D721Med (cell line): ENCODE results near the gene ITPR2.

ENCODE experiments used
- DNase-seq: peaks from one replicate; pipeline ENCODE4 v3.0.0; 2011; ENCODE audit warnings: low spot score; ENCODE audit not compliant: insufficient read length
- FAIRE-seq: peaks from 2 replicates; lab custom pipeline; 2011; peaks lifted over from hg19 to GRCh38; lab: Jason Lieb, UNC
- CTCF ChIP-seq: IDR thresholded peaks from 2 replicates; pipeline ENCODE4 v1.5.1; 2012; ENCODE audit warnings: mild to moderate bottlenecking, control low read depth; ENCODE audit not compliant: insufficient read depth; ENCODE audit errors: missing control alignments

The ITPR2 gene

GRCh38 chr12:26580619-26581018 lies 252.4 kb downstream of the ITPR2 start:
- FAIRE-seq (no peak), DNase-seq (no peak)
- TF ChIP-seq CTCF: no peak

- FAIRE-seq (no peak), DNase-seq (no peak)
- TF ChIP-seq CTCF: no peak
Observed at GRCh38 chr12:26576266-26576665, 256.7 kb downstream of the ITPR2 start.

GRCh38 chr12:26573225-26573909 lies 259.6 kb downstream of the ITPR2 start:
- FAIRE-seq (no peak), DNase-seq (no peak)

GRCh38 chr12:26572137-26572536 lies 260.9 kb downstream of the ITPR2 start:
- FAIRE-seq (no peak), DNase-seq (no peak)
- no peak for TF ChIP-seq CTCF

More at GRCh38 chr12:26573225-26573909, 259.6 kb downstream of the ITPR2 start:
- TF ChIP-seq CTCF: no peak

- FAIRE-seq (no peak), DNase-seq (no peak)
- no peak for TF ChIP-seq CTCF
Observed at GRCh38 chr12:26571560-26571959, 261.4 kb downstream of the ITPR2 start.

- TF ChIP-seq CTCF: no peak
- FAIRE-seq (peak; percentile 51), DNase-seq (no peak)
Observed at GRCh38 chr12:26567126-26567525, 265.9 kb downstream of the ITPR2 start.

- DNase-seq: no peak
- peak; percentile 63 for FAIRE-seq
- TF ChIP-seq CTCF: no peak
Observed at GRCh38 chr12:26566675-26567074, 266.3 kb downstream of the ITPR2 start.
